GM18858 (cell line): ENCODE measurements around the gene AP2S1.
"Not testable (repeated sequence)": the region's sequence is repeated elsewhere in the genome, so short reads cannot be mapped to it uniquely, and the experiment has no call there.

Source experiments
- ATAC-seq: cut with Tn5 transposase; IDR thresholded peaks from one replicate; pipeline ENCODE4 v1.9.1; 2021; ENCODE audit not compliant: unreplicated experiment

AP2S1 gene

GRCh38 chr19:46844067-46844489 is 6.6 kb downstream of the AP2S1 start:
- ATAC-seq: no peak

- ATAC-seq: no peak
Measured at GRCh38 chr19:46842791-46843190, 7.9 kb downstream of the AP2S1 start.

- ATAC-seq: no peak
Measured at GRCh38 chr19:46841458-46842083, 9.1 kb downstream of the AP2S1 start.

- ATAC-seq: no peak
Measured at GRCh38 chr19:46840498-46840942, 10.1 kb downstream of the AP2S1 start.

GRCh38 chr19:46839752-46840497 is 10.7 kb downstream of the AP2S1 start:
- ATAC-seq: no peak

GRCh38 chr19:46838160-46838559 is 12.5 kb downstream of the AP2S1 start:
- no peak for ATAC-seq

GRCh38 chr19:46834984-46835383 is 15.7 kb downstream of the AP2S1 start:
- ATAC-seq: no peak

GRCh38 chr19:46834121-46834520 is 16.5 kb downstream of the AP2S1 start:
- ATAC-seq: no peak

- no peak for ATAC-seq
Measured at GRCh38 chr19:46830864-46831263, 19.8 kb downstream of the AP2S1 start.

GRCh38 chr19:46828484-46828883 is 22.2 kb downstream of the AP2S1 start:
- no peak for ATAC-seq

- no peak for ATAC-seq
Measured at GRCh38 chr19:46825731-46826055, 25.0 kb downstream of the AP2S1 start.

GRCh38 chr19:46824890-46825730 is 25.5 kb downstream of the AP2S1 start:
- no peak for ATAC-seq

- no peak for ATAC-seq
Measured at GRCh38 chr19:46823049-46823448, 27.6 kb downstream of the AP2S1 start.

GRCh38 chr19:46822410-46822787 is 28.2 kb downstream of the AP2S1 start:
- not testable (repeated sequence) for ATAC-seq

GRCh38 chr19:46821512-46822409 is 28.9 kb downstream of the AP2S1 start:
- ATAC-seq: no peak

- ATAC-seq: no peak
Measured at GRCh38 chr19:46818812-46819211, 31.8 kb downstream of the AP2S1 start.

- ATAC-seq: no peak
Measured at GRCh38 chr19:46815833-46816627, 34.6 kb downstream of the AP2S1 start.

- no peak for ATAC-seq
Measured at GRCh38 chr19:46813839-46814358, 36.7 kb downstream of the AP2S1 start.

GRCh38 chr19:46812977-46813838 is 37.4 kb downstream of the AP2S1 start:
- ATAC-seq: no peak
